ENCODE results near the gene NAPB.

DNA sequence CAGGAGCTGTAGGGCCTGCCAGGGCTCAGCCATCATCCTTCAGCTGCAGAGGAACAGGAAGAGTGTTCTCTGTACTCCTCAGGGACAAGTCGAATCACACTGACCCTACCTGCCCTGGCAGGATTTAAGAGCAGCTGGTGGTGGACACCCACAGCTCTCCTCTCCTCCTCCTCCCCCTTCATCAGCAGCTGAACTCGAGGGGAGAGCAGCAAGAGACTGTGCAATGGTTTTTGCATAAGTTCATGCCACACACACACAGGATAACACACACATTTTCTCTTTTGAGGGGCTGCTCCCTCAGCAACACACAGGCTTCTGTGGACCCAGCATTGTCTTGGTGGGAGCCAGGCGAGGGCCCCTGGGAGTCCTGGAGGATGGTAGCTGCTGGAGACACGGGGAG, 31.5 kb upstream of the NAPB start, which contains the start of gene CST11:
- TF ChIP-seq, protein P1, sequence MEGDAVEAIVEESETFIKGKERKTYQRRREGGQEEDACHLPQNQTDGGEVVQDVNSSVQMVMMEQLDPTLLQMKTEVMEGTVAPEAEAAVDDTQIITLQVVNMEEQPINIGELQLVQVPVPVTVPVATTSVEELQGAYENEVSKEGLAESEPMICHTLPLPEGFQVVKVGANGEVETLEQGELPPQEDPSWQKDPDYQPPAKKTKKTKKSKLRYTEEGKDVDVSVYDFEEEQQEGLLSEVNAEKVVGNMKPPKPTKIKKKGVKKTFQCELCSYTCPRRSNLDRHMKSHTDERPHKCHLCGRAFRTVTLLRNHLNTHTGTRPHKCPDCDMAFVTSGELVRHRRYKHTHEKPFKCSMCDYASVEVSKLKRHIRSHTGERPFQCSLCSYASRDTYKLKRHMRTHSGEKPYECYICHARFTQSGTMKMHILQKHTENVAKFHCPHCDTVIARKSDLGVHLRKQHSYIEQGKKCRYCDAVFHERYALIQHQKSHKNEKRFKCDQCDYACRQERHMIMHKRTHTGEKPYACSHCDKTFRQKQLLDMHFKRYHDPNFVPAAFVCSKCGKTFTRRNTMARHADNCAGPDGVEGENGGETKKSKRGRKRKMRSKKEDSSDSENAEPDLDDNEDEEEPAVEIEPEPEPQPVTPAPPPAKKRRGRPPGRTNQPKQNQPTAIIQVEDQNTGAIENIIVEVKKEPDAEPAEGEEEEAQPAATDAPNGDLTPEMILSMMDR (IDR thresholded peaks at IDR 0.05): no peak
- no peak for TF ChIP-seq POLR2AphosphoS5 (IDR thresholded peaks at IDR 0.05; ENCODE audit: low read depth, low read length)
